ENCODE measurements around the gene KIAA0825.
"Not testable (repeated sequence)": the region's sequence is repeated elsewhere in the genome, so short reads cannot be mapped to it uniquely, and the experiment has no call there.

DNA sequence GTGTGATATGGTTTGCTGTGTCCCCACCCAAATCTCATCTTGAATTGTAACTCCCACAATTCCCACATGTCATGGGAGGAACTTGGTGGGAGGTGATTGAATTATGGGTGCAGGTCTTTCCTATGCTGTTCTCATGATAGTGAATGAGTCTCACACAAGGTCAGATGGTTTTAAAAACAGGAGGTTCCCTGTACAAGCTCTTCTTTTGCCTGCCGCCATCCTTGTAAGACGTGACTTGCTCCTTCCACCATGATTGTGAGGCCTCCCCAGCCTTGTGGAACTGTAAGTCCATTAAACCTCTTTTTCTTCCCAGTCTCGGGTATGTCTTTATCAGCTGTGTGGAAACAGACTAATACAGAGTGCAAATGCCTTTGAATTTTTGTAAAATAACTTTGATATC, 447.3 kb downstream of the KIAA0825 start:
- not testable (repeated sequence) for TF ChIP-seq CTCF (IDR thresholded peaks at IDR 0.05); SIN3A (IDR thresholded peaks at IDR 0.05; ENCODE audit: borderline replicate concordance, insufficient read depth, low read depth, low read length); POLR2AphosphoS5 (IDR thresholded peaks at IDR 0.05; ENCODE audit: low read depth, low read length)
- TF ChIP-seq, protein P1, sequence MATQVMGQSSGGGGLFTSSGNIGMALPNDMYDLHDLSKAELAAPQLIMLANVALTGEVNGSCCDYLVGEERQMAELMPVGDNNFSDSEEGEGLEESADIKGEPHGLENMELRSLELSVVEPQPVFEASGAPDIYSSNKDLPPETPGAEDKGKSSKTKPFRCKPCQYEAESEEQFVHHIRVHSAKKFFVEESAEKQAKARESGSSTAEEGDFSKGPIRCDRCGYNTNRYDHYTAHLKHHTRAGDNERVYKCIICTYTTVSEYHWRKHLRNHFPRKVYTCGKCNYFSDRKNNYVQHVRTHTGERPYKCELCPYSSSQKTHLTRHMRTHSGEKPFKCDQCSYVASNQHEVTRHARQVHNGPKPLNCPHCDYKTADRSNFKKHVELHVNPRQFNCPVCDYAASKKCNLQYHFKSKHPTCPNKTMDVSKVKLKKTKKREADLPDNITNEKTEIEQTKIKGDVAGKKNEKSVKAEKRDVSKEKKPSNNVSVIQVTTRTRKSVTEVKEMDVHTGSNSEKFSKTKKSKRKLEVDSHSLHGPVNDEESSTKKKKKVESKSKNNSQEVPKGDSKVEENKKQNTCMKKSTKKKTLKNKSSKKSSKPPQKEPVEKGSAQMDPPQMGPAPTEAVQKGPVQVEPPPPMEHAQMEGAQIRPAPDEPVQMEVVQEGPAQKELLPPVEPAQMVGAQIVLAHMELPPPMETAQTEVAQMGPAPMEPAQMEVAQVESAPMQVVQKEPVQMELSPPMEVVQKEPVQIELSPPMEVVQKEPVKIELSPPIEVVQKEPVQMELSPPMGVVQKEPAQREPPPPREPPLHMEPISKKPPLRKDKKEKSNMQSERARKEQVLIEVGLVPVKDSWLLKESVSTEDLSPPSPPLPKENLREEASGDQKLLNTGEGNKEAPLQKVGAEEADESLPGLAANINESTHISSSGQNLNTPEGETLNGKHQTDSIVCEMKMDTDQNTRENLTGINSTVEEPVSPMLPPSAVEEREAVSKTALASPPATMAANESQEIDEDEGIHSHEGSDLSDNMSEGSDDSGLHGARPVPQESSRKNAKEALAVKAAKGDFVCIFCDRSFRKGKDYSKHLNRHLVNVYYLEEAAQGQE (IDR thresholded peaks at IDR 0.05; ENCODE audit: insufficient read depth in 1 of 2, low read depth in 2 of 2, low read length in 1 of 2) = not testable (repeated sequence)

Data from Panc1 (cell line).